Fibroblast of skin of right quadriceps (primary cell): ENCODE data around the gene CSH2.
A peak's percentile ranks its signal among the peaks of the same experiment; 100 is the strongest.

Experiments
- DNase-seq: peaks from one replicate; pipeline ENCODE4 v3.0.0-alpha.2; 2013

CSH2 gene

DNA sequence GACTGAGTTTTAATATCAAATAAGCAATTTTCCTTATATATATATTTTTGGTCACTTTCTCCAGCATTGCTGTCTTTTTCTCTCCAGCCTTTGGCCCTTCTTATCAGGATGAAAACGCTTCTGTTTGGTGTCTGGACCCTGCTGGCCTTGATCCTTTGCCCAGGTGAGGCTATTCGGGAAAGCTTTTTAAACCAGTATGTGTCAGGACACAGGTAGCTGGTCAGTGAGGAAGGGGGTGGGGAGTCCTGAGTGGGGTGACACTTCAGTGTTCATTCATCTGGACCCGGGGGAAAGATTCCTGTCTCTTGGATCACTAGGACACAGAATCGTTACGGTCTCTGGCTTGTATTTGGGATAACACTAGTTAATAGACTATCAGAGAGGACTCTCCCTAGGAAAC is 18.8 kb downstream of the CSH2 start:
- DNase-seq, result no peak

DNA sequence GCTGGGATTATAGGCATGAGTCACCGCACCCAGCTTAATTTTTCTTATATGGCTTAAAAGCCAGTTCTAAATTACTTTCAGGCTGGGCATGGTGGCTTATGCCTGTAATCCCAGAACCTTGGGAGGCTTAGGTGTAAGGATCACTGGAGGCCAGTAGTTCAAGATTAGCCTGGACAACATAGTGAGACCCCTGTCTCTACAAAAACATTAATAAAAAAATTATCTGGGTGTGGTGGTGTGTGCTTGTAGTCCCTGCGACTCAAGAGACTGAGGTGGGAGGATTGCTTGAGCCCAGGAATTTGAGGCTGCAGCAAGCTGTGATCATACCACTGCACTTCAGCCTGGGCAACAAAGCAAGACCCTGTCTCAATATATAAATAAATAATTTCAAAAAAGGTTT is 20.2 kb downstream of the CSH2 start:
- no peak for DNase-seq

DNA sequence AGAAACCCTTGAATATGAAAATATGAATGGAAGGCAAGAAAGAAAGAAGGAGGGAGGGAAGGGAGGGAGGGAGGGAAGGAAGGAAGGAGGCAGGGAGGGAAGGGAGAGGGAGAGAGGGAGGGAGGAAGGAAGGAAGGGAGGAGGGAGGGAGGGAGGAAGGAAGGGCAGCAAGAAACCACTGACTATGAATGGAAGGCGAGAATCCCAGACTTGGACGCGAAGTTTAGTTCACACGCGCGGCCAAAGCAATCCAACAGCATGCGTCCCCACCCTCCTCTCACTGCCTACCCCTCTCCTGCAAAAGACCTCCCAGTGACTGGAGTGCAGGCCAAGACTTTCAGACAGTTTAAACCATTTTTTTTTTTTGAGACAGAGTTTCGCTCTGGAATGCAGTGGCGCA is 23.1 kb downstream of the CSH2 start:
- no peak for DNase-seq

DNA sequence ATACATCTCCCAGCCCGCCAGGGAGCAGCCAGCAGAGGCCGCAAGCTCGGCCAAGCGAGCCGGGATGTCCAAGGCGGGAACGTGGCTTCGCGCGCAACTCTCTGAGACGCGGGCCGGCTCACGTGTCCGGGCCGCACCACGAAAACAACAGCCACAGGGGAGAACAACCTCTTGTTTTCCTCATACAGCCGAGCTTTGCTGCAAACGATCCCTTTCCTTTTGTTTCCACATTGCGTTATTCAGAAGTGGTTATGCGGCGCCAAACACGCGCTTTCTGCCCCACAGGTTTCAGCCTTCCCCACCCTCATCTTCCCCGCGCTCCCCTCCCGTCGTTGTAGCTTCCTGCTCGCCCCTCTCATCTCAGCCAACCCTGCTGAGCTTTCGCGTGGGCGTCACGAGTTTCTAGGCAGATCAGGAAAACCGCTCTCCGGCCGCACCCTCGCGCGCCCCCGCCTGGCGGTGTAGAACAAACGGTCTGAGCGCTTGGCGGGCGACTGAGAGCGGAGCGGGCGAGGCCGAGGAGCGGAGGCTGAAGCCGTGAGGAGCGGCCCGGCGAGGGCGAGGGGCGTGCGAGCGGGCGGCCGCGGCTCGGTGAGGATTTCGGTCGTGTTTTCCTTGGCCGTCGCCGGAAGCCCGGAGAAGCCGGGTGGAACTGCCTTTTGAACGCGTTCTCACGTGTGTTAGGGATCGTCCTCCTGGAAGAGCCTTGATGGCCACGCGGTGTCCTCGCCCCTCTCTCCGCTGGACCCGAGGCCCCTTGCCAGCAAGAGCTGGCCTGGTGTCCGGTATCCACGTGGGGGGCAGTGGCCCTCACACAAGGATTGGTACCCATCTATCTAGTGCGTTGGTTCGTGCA is 24.4 kb downstream of the CSH2 start:
- DNase-seq, result peak; percentile 91

DNA sequence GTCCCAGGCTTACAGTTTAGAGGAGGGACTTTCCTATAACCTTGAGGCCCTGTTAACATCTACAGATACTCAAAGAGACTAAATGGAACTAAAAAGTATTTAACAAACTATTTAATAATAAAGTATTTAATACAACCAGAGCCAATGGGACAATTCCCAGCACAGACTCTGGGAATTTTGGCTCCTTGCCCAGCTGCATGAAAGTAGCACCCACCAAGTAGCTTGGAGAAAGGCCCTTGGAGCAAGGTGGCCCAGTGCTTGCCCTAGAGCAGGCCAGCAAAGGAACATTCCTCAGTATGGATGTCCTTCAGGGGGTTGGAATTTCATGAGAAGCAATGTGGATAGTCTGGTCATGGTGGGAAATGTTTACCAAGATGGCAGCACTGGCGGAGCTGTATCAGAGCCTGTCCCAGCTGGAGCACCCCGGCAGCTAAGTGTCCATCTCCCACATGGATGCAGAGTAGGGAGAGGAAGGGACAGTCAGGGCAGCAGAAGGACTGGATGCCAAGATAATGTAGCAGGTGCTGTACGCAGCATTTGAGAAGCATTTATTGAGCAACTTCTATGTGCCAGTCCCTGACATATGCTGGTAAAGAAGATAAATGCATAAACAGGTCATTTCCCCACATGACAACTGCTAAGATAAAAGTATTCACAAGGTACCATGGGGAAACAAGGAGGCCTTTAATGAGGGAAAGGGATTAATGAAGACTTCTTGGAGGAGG is 25.8 kb downstream of the CSH2 start:
- DNase-seq, result no peak

DNA sequence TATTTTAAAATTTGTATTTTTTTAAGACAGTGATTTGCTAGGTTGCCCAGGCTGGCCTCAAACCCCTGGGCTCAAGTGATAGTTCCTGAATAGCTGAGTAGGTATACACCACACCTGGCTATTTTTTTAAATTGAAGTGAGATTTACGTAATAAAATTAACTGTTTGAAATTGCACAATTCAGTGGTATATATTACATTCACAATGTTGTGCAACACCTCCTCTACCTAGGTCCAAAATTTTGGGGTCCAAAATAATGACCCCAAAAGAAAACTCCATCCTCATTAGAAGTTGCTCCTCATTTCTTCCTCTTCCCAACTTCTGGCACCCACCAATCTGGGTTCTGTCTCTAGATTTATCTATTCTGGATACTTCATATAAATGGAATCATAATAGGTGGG is 28.0 kb downstream of the CSH2 start:
- no peak for DNase-seq

DNA sequence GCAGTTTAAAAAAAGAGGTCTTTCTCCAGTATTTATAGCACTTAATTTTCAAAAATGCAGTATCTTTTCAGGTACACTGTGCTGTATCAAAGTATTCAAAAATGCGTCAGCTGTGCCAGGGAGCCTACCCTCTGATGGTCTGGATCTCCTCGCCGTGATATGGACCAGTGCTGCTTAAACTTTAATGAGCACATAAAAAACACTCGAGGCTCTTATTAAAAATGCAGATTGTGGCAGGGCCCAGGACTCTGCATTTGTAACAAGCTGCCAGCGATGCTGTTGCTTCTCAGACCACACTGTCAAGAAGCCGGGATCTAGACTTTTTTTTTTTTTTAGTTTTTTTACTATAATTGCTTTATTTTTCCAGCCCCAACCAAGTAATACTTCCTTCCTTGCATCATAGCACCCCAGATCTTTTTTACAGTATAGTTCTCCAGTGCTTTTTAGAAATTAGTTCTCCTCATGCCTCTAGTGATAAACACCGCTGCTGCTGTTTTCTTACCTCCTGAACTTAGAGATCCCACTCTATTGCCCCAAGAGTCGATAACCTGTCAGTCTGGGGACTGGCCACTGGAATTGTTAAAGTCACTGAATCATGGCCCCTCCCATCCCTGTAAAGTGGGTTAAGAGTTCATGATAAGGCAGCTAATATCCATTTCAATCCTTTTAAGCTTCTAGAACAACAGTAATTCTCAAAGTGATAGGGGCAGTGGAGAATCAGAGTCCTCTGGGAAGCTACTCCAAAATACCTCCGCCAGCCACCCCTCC is 29.4 kb downstream of the CSH2 start:
- no peak for DNase-seq

DNA sequence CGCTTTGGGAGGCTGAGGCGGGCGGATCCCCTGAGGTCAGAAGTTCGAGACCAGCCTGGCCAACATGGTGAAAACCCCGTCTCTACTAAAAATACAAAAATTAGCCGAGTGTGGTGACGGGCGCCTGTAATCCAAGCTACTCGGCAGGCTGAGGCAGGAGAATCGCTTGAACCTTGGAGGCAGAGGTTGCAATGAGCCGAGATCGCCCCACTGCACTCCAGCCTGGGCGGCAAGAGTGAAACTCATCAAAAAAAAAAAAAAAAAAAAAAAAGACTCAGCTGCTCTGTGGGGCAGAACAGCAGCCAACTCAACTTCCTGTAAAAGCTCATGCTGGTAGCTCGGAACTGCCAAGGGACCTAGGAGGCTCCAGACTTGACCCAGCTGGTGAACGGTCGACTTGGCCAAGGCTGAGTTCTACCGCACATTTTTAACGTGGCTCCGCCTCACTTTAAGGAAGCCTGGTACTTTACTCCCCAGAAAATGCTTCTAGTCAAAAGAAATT is 30.0 kb downstream of the CSH2 start:
- peak; percentile 49 for DNase-seq

DNA sequence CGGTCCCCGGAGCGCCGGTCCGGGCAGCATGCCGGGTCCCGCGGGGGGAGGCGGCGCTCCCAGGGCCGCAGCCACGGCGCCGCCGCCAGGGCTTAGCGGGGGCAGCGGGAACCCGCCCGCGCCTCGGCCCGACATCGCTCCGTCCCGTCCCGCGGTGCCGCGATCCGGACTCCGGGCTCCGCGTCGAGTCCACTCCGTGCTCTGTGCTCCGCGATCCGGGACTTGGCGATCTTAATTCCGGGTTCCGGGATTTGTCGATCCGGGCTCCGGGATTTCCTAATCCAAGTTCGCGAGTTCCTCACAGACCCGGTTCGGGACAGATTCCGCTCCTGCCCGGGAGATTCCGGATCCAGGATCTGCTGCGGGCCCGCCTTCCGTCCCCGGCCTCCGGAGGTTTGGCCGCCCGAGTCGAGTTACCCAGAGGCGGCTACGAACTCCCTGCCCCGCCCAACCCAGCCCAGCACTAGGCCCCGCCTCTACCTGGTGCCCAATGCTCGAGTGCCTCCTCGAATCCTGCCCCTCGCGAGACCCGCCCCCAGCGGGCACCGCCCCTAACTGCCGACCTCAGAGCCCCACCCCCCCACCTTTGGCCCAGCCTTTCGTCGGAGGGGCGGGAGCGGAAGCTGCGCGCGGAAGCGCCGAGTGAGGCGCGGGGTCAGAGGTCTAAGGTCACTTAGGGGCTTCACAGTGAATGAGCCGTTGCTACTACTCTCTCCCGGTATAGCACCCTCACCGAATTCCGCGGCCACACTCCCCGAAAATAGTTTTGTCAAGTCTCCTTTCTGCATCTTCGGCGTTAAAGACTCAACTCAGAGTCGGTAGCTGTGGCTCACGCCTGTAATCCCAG is 30.7 kb downstream of the CSH2 start, which contains the start of gene SMARCD2:
Gene SMARCD2 (minus strand): TSS at position 146 of the 847 bp plus-strand sequence. CDS start 11 bp downstream, at position 135.
- peak; percentile 100 for DNase-seq

DNA sequence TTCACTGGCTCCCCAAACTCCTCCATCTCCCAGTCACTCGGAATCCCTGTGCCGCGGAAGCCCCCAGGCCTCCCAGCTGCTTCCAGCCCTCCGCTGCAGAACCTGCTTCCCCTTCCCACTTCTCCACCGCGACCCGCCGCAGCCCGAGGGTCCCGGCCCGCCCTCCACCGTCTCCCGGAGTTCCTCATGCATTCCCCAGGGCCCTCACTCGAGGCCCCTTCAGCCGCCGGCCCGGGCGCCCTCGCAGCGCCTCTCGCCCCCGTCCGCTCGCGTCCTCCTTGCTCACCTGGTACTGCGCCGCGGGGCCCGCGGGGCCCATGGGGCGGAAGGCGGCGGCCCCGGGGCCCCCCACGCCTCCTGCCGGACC is 31.3 kb downstream of the CSH2 start:
- DNase-seq, result no peak

DNA sequence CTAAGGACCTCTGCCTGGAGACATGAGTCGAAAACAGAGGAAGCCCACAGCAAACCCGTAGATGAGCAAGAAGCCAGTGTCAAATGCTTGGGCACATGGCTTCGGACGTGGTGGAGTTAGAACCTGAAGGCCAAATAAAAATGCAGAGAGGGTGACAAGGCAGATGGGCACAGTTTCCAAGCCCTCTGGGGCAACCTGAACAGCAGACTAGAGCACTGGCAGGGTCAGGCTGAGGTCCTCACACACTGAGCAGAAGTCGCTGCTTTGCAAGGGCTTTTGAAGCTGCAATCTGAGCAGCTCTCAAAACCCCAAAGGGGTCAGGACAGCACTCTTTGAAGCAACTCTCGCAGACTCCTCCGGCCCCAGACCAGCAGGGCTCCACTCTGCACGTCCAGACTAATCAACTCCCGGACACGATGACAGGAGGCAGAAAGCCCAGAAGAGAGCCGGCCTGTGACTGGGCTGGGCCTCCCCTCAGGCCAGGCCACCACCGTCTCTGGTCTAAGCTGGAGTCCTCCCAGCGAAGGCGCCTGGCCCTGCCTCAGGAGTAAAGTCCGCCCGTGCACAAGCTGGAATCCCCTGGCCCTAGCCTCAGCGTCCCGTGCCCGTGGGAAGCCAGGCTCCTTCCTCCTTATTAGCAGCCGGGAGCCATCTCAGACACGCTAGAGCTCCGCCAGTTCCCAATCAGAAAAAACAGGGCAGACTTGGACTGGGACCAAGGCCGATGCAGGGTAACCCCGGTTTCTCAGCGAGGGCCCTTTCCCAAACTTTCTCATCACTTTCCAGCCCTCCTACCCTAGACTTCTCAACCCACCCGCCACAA is 31.9 kb downstream of the CSH2 start:
- peak; percentile 28 for DNase-seq

DNA sequence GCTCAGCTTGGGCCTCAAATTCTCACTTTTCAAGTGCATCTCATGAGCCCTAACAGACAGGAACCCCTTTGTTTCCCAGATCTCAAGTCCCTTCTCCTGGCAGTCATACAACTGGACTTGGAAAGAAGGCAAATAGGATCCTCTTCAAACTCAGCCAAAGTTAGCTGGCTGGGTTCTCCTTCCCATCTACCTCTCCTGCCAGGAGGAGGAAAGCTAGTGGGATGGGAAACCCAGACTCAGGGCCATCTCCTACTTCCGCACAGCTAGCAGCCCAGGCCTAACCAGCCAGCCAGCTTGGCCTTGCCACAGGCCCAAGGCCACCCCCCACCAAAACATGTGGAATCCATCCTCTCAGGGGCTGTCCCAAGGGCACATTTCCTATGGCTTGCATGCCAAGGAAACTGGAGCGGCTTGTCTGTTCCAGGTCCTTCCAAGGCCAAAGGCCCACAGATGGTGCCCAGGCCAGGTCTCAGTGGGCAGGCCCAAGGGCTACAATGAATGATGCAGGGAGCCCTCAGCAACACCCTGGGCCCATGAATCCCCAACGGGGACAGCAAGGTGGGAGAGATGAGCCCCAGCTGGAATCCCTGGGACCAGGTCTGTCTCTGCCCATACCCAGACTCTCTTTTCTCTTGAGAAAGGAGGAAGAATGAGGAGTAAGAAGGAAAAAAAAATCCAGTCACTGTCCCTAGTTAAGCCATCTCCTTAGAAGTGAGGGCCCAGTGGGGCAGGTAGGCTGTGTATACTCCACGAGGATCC is 32.7 kb downstream of the CSH2 start:
- no peak for DNase-seq

DNA sequence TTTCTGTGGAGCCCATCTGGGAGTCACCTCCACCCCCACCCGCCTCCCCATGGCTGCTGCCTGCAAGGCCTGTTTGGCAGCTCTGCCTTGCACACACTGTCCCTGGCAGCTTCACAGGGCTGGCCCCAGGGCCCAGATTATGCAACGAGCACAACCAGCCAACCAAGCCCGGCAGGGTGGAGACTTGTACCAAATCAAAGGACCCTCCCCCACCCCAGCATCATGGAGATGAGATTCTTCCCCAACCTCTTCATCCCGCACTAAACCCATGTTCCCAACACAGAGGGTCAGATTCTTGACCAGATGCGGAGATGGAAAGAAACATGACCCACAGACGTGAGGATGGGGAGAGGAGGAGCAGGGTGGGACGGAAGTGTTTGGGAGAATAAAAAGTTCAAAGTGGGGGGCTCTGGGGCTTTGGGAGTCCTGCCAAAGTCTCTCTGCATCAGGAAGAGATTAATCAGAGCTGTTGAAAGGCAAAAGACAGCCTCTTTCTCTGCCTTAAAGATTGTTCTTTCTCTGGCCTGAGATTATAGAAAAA is 34.8 kb downstream of the CSH2 start:
- peak; percentile 85 for DNase-seq

DNA sequence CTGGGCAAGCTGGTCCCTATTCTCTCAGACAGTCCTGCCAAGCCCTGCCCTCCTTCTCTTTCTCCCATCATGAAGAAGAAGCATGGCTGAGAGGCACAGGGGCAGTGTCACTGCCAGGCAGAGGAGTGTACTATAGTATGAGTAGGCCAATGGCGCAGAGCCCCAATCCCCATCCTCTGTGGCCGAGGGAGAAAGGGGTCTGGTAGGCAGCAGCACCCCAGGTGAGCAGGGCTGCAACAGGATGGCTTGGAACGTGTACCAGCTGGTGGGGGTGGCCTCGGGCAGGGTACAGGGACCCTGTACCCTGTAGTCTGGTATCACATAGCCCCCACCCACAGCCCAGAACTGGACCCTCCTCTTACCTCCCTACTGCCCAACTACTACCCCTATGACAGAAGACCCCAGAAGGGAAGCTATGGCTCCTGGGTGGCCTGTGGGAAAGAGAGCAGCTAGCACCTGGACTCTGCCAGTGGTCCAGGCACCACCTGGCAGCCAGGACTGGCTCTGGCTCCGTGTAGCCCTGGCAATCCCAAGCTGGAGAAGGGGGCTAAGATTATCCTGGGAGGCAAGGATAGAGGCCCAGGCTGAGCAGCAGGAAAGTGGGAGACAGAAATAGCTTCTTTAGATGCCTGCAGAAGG is 35.4 kb downstream of the CSH2 start:
- DNase-seq, result no peak

DNA sequence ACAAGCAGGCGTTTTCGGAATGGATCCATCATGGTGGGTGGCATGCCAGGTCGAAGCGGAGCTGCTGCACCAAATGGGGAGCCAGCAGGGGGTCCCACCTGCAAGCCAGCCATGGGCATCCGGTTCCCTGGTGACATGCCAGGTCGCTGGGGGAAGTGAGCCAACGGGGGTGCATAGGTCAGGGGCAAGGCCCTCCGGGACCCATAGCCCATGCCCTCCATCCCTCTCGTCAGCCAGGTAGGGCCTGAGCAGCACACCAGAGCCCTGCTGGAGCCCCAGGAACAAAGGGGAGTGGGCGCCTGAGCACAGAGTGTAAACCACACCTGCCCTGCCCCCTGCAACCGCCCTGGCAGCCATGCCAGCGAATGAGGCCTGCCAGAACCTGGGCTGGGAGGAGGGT is 36.0 kb downstream of the CSH2 start:
- no peak for DNase-seq

DNA sequence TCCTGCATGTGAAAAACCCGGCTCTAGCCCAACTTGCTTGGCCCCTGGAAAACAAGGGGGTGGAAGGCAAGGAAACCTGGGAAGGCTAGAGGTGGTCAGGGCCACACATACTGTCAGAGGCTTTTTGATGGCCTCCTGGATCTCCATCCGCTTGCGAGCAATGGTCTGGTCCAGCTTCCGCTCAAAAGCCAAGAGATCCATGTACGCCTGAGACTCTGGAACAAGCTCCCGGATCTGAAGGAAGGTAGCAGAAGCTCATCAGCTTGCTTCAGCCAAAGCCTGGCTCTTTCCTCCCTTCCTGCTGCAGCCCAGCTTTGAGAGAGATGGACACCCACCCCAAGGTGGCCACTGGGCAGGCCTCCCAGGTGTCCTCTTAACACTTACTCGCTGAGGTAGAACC is 36.7 kb downstream of the CSH2 start:
- no peak for DNase-seq

DNA sequence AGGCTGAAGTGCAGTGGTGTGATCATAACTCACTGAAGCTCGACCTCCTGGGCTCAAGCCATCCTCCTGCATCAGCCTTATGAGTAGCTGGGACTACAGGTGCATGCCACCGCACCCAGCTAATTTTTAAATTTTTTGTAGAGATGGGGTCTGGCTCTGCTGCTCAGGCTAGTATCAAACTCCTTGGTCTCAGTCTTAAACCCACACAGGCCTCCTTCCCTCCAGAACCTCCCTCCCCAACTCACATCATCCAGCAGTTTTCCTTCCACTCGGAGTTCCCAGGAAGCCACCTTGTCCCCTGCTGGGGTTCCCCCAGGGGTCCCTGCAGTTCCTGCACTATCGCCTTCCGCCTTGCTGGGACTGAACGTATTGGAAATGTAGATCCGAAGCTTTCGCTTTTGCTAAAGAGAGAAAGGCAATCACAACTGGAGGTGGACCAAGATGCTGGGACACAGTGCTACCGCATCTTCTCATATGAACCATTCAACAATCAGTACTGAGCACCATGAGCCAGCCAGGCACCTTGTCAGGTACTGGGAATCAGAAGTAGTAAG is 38.2 kb downstream of the CSH2 start:
- DNase-seq, result no peak

DNA sequence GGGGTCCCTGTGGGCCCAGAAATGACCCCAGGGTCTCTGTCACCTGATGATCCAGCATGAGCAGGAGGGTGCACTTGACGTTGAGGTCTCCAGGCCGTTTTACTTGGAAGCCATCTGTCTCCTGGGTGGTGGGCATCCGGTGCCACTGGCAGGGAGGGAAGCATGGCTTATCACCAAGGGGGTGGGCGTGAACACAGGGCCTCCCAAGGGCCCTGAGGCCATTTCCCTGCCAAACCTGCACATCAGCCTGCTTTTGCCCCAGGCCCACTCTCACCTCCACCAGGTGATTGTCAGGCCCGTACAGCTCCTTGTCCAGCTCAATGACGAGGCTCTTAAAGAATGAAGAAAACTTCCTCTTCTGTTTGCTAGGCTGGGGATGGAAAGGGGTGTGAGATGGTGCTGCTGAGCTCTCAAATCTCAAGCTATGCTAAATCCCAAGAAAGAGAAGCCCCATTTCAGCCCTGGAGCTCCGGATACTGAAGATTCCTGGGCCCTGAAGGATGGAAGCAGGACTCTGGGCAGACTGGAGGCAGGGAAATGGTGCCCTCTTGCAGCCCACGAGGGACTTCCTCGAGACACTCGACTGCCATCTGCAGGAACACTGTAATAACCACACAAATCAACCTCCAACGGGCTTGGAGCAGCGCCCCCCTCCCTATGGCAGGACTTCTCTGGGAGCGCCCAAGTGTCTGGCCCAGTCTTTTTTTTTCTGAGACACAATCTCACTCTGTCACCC is 38.9 kb downstream of the CSH2 start:
- peak; percentile 76 for DNase-seq
